ENCODE measurements around the gene GP1BB.

- TF ChIP-seq, protein P1, sequence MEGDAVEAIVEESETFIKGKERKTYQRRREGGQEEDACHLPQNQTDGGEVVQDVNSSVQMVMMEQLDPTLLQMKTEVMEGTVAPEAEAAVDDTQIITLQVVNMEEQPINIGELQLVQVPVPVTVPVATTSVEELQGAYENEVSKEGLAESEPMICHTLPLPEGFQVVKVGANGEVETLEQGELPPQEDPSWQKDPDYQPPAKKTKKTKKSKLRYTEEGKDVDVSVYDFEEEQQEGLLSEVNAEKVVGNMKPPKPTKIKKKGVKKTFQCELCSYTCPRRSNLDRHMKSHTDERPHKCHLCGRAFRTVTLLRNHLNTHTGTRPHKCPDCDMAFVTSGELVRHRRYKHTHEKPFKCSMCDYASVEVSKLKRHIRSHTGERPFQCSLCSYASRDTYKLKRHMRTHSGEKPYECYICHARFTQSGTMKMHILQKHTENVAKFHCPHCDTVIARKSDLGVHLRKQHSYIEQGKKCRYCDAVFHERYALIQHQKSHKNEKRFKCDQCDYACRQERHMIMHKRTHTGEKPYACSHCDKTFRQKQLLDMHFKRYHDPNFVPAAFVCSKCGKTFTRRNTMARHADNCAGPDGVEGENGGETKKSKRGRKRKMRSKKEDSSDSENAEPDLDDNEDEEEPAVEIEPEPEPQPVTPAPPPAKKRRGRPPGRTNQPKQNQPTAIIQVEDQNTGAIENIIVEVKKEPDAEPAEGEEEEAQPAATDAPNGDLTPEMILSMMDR (IDR thresholded peaks at IDR 0.05; ENCODE audit: extremely low read depth in 1 of 2, insufficient read depth in 1 of 2, low read depth in 1 of 2, low read length in 2 of 2) = no peak
- TF ChIP-seq EZH2 (IDR thresholded peaks at IDR 0.05; ENCODE audit: borderline replicate concordance, low read depth, low read length, severe bottlenecking) = no peak
- TF ChIP-seq POLR2A (IDR thresholded peaks at IDR 0.05; ENCODE audit: low read depth, low read length) = no peak
- TF ChIP-seq GATA2 (IDR thresholded peaks at IDR 0.05; ENCODE audit: insufficient read depth, insufficient read length, low read depth, low read length) = no peak
- no peak for TF ChIP-seq POLR2AphosphoS5 (IDR thresholded peaks at IDR 0.05; ENCODE audit: insufficient read depth, low read depth, low read length)
- no peak for TF ChIP-seq JUN (IDR thresholded peaks at IDR 0.05; ENCODE audit: borderline replicate concordance, insufficient read depth, insufficient read length, low read depth)
- TF ChIP-seq MYC (IDR thresholded peaks at IDR 0.05; ENCODE audit: low read depth, low read length) = no peak
- TF ChIP-seq, protein P2, sequence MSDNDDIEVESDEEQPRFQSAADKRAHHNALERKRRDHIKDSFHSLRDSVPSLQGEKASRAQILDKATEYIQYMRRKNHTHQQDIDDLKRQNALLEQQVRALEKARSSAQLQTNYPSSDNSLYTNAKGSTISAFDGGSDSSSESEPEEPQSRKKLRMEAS (IDR thresholded peaks at IDR 0.05; ENCODE audit: insufficient read depth, insufficient read length) = no peak
Measured at GRCh38 chr22:19773470-19774040, 50.2 kb downstream of the GP1BB start.

Measured in endothelial cell of umbilical vein (primary cell).